Uterus (tissue), 4 donors: ENCODE results near the gene RPL18. TPM values are rescaled to one million over a fixed set of nuclear protein-coding genes. Genes with fewer than 3 reads are reported as not detected.

Experiments
- DNase-seq, 2 donors: peaks; one replicate each; pipeline ENCODE4 v3.0.0-alpha.2; 2019 to 2020
- H3K27ac ChIP-seq, 2 donors: fragments of 200-600 bp; sonication (generic); 1 replicate in 1 of 2; 2 replicates in 1 of 2; pipeline ENCODE4 v1.5.1; 2016 to 2018
- H3K27me3 ChIP-seq, 2 donors: fragments of 200-600 bp; sonication (generic); one replicate each; pipeline ENCODE4 v1.5.1; 2018 to 2019; ENCODE audit warnings: control low read depth in 1 of 2
- H3K36me3 ChIP-seq, 2 donors: fragments of 200-600 bp; sonication (generic); one replicate each; pipeline ENCODE4 v1.5.1; 2019; ENCODE audit warnings: control low read depth in 1 of 2
- H3K4me1 ChIP-seq, 2 donors: fragments of 200-600 bp; sonication (generic); one replicate each; pipeline ENCODE4 v1.5.1; 2018 to 2019; ENCODE audit warnings: control low read depth in 1 of 2
- H3K4me3 ChIP-seq, 2 donors: fragments of 200-600 bp; sonication (generic); 1 replicate in 1 of 2; 2 replicates in 1 of 2; pipeline ENCODE4 v1.5.1; 2018 to 2019; ENCODE audit warnings: mild to moderate bottlenecking in 1 of 2
- H3K9me3 ChIP-seq, 2 donors: fragments of 200-600 bp; sonication (generic); one replicate each; pipeline ENCODE4 v1.5.1; 2019; ENCODE audit warnings: control low read depth in 1 of 2
- CTCF ChIP-seq, 4 experiments: fragments of 200-600 bp in 2 of 4; fragments of 450-650 bp in 2 of 4; sonication (generic) in 2 of 4; IDR thresholded peaks; one replicate each; pipeline ENCODE4 v1.5.1; 2016 to 2019; ENCODE audit warnings: antibody characterized with exemption in 4 of 4, mild to moderate bottlenecking in 2 of 4, moderate library complexity in 1 of 4
- POLR2A ChIP-seq, 2 donors: fragments of 450-650 bp; IDR thresholded peaks; one replicate each; pipeline ENCODE4 v1.6.1; 2016; ENCODE audit warnings: antibody characterized with exemption in 2 of 2, mild to moderate bottlenecking in 1 of 2, moderate library complexity in 1 of 2
- intact Hi-C: fragments of 100-400 bp; cut with DNase I; formaldehyde crosslinking; loops from one replicate; pipeline ENCODE4 v1.15.1; 2023; ENCODE audit warnings: low total_unique reads
- total RNA-seq, 4 donors: library from RNA; depleted of rRNA in 3 of 4; stranded (reverse); fragments of >200 nt in 3 of 4; gene quantifications; one replicate each; pipeline versions ENCODE4 v1.1.0 to v1.2.4, GENCODE V29; 2014 to 2023
- donor health status: DM: yes; HTN: yes; CAD: no.

RPL18 gene
- total RNA-seq, 4 donors from 2014 or later: 1,515 to 5,795 (median 3,195) TPM

GRCh38 chr19:48644355-48644754, 25.4 kb upstream of the RPL18 start:
- H3K4me3 ChIP-seq: peak overlapping the region in 1 of 2 donors; percentile 51

GRCh38 chr19:48642862-48643261, 23.9 kb upstream of the RPL18 start:
- intact Hi-C loops: loop anchor here (10.0 kb wide), 1 partner anchor 312 kb away; the partner anchor contains the start of gene BAX
- TF ChIP-seq CTCF (IDR thresholded peaks at IDR 0.05): no peak
- TF ChIP-seq POLR2A (IDR thresholded peaks at IDR 0.05): no peak

More at GRCh38 chr19:48644355-48644754, 25.4 kb upstream of the RPL18 start:
- Histone ChIP-seq H3K9me3 (no peaks in the 10 kb centered on the region), H3K27ac (peak overlapping the region; percentile 97 to 99), H3K4me1 (peaks cover 0 to 6% of the 10 kb centered on the region in 2 donors), H3K36me3 (no peaks in the 10 kb centered on the region), H3K27me3 (no peaks in the 10 kb centered on the region)
- intact Hi-C loops: loop anchor here (10.0 kb wide), 1 partner anchor 310 kb away; the partner anchor contains the start of gene BAX
- TF ChIP-seq POLR2A (IDR thresholded peaks at IDR 0.05): no peak
- TF ChIP-seq CTCF (IDR thresholded peaks at IDR 0.05): no peak
- DNase-seq: no peak

GRCh38 chr19:48641850-48642249, 22.9 kb upstream of the RPL18 start:
- Histone ChIP-seq H3K4me1 (peaks cover 6 to 8% of the 10 kb centered on the region in 2 donors), H3K27me3 (no peaks in the 10 kb centered on the region), H3K9me3 (no peaks in the 10 kb centered on the region), H3K4me3 (no peak overlapping the region), H3K36me3 (no peaks in the 10 kb centered on the region), H3K27ac (no peak overlapping the region)
- TF ChIP-seq POLR2A (IDR thresholded peaks at IDR 0.05): no peak
- no peak for TF ChIP-seq CTCF (IDR thresholded peaks at IDR 0.05)
- intact Hi-C loops: loop anchor here (10.0 kb wide), 1 partner anchor 313 kb away; the partner anchor contains the start of gene BAX
- DNase-seq: no peak

More at GRCh38 chr19:48642862-48643261, 23.9 kb upstream of the RPL18 start:
- peaks cover 6 to 8% of the 10 kb centered on the region in 2 donors for H3K4me1 ChIP-seq
- no peak overlapping the region for H3K27ac ChIP-seq
- H3K27me3 ChIP-seq: no peaks in the 10 kb centered on the region
- no peaks in the 10 kb centered on the region for H3K36me3 ChIP-seq
- no peak for DNase-seq
- H3K4me3 ChIP-seq: no peak overlapping the region
- H3K9me3 ChIP-seq: no peaks in the 10 kb centered on the region

- peak in 1 of 2 donors; percentile 48 for DNase-seq
- intact Hi-C loops: loop anchor here (10.0 kb wide), 1 partner anchor 315 kb away; the partner anchor contains the start of gene BAX
- peak overlapping the region in 1 of 2 donors; percentile 56 for H3K27ac ChIP-seq
- no peak overlapping the region for H3K4me3 ChIP-seq
- peaks cover 0 to 8% of the 10 kb centered on the region in 2 donors for H3K4me1 ChIP-seq
- H3K36me3 ChIP-seq: no peaks in the 10 kb centered on the region
- TF ChIP-seq POLR2A (IDR thresholded peaks at IDR 0.05) (no peak), CTCF (IDR thresholded peaks at IDR 0.05) (no peak)
- no peaks in the 10 kb centered on the region for H3K9me3 ChIP-seq
- H3K27me3 ChIP-seq: no peaks in the 10 kb centered on the region
These were observed 20.8 kb upstream of the RPL18 start for GRCh38 chr19:48639483-48640375.
